Measurements from ENCODE around the gene CDYL.
A peak's percentile ranks its signal among the peaks of the same experiment; 100 is the strongest.
"Not testable (repeated sequence)": the region's sequence is repeated elsewhere in the genome, so short reads cannot be mapped to it uniquely, and the experiment has no call there.

The CDYL gene

GRCh38 chr6:4997862-4998261 is 221.7 kb downstream of the CDYL start:
- DNase-seq (ENCODE audit: low read depth, low spot score) = no peak

- no peak for DNase-seq (ENCODE audit: low read depth, low spot score)
Measured at GRCh38 chr6:4999586-4999985, 223.4 kb downstream of the CDYL start.

DNA sequence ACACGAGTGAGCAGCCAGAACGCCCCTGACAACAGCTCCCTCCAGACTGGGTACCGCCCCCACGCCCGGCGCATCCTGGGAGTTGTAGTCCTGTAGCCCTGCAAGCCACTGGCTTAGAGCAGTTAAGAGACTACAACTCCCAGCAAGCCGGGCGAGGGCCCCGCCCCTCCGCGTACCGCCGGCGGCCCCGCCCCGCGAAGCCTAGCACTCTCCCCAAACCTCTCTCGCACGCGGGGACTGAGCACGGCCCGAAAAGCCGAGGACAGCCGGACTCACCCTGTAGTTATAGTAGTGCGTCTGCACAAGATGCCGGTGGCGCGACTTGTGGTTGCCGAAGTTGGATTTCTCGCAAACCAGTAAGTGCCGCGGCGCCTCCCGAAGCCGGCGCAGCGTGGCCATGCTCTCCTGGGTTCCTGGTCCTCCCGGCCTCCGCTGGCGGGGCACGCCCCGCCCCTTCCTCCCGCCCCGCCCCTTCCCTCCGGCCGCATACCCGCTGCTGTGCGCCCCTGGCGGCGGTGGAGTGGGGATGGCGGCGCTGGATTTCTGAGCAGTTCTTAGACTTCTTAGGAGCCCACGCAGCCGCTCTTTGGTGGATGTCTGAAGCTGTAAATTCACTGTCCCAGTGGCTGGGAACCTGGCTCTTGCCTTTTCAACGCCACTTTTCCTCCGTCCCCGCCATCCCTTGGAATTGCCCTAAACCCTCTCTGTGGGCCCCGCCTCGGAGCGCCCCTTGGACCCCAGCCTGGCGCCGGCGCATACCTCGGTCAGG is 227.6 kb downstream of the CDYL start, which contains the start of gene RPP40:
TSS of gene RPP40 (minus strand) at position 434 of the 769 bp plus-strand sequence. CDS start at position 399, 35 bp downstream.
- peak; percentile 98 for DNase-seq (ENCODE audit: low read depth, low spot score)

DNA sequence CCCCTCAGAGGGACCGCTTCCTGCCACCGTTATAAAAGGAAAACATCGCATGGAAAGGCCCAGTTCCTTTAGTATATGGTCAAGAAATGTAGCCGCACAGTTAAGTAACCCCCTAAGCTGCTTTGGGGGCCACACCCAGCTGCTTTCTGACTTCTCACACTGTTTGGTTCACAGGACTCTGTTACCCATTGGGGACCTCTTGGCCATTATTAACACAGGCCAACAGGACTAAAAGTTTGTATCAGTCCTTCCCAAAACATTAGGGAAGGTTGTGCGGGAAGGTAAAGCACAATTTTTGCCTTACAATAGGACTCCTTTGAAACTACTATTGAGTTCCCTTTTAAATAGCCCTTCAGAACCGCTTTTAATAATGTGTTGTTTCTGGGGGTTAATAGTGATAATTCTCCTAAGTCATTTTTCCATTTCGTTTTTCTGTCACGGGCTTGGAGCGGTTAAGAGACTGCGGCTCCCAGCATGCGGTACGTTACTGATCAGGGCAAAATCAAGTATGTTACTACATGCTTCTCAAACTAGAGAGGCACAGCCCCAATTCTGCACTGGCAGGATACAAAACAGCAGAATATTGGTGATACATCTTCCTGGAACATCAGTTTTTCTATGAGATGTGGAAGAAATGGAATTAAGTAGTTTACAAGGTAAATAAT is 228.3 kb downstream of the CDYL start:
- no peak for DNase-seq (ENCODE audit: low read depth, low spot score)

DNA sequence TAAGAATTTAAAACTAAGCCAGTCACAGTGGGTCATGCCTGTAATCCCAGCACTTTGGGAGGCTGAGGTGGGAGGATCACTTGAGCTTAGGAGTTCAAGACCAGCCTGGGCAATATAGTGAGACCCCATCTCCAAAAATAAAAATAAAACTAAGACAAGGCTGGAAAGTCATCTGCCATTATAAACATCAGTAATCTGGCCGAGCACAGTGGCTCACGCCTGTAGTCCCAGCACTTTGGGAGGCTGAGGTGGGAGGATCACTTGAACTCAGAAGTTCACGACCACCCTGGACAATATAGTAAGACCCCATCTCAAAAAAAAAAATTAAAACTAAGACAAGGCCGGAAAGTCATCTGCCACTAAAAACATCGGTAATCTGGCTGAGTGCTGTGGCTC is 228.8 kb downstream of the CDYL start:
- not testable (repeated sequence) for DNase-seq (ENCODE audit: low read depth, low spot score)
